NT2/D1 (cell line): ENCODE measurements around the gene UBTD2.

Source experiments
- DNase-seq: peaks from one replicate; pipeline ENCODE4 v3.0.0-alpha.2; 2011; ENCODE audit warnings: low read depth, low spot score
- H3K27me3 ChIP-seq: 2 replicates; pipeline ENCODE4 v1.6.0; 2011; ENCODE audit warnings: mild to moderate bottlenecking; ENCODE audit not compliant: insufficient read length, insufficient read depth
- H3K36me3 ChIP-seq: 2 replicates; pipeline ENCODE4 v1.6.1; 2011; ENCODE audit warnings: mild to moderate bottlenecking, low read length, mixed read lengths; ENCODE audit not compliant: insufficient read depth, insufficient read length
- H3K4me1 ChIP-seq: 2 replicates; pipeline ENCODE4 v1.5.1; 2011; ENCODE audit not compliant: insufficient read depth, insufficient read length
- H3K4me3 ChIP-seq: 2 replicates; pipeline ENCODE4 v1.5.1; 2011; ENCODE audit warnings: low read depth; ENCODE audit not compliant: insufficient read length
- H3K9ac ChIP-seq: 2 replicates; pipeline ENCODE4 v1.6.0; 2011; ENCODE audit warnings: low read depth; ENCODE audit not compliant: insufficient read length
- H3K9me3 ChIP-seq: 2 replicates; pipeline ENCODE4 v1.5.1; 2011; ENCODE audit warnings: mild to moderate bottlenecking, low read length; ENCODE audit not compliant: insufficient read depth
- SUZ12 ChIP-seq: IDR thresholded peaks from 2 replicates; pipeline ENCODE4 v1.6.1; 2011; ENCODE audit not compliant: insufficient read length, insufficient read depth; ENCODE audit errors: extremely low read depth
- YY1 ChIP-seq: IDR thresholded peaks from 2 replicates; pipeline ENCODE4 v1.6.1; 2011; ENCODE audit not compliant: insufficient read length, insufficient read depth
- ZNF274 ChIP-seq: IDR thresholded peaks from 2 replicates; pipeline ENCODE4 v1.6.1; 2011; ENCODE audit warnings: mild to moderate bottlenecking, low read depth, low read length

UBTD2 gene

DNA sequence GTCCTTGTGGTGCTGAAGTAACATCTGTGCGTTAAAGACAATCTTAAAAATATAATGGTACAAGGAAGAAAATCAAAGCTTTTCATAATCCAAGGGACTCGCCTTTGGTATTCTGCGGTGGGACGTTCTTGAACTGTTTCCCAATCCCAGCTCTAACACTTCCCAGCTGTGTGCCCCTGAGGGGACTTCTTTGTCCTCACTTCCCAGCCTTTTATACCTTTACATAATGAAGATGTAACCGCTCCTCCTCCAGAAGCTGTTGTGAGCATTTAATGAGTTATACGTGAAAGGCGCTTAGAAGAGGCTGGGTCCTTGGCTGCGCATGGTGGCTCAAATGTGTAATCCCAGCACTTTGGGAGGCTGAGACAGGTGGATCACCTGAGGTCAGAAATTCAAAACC is 112.4 kb downstream of the UBTD2 start:
- TF ChIP-seq ZNF274 (no peak), YY1 (no peak), SUZ12 (no peak)
- Histone ChIP-seq H3K9me3 (no peaks in the 10 kb centered on the region), H3K4me1 (peaks cover 13% of the 10 kb centered on the region), H3K9ac (no peak overlapping the region), H3K4me3 (no peak overlapping the region), H3K27me3 (no peaks in the 10 kb centered on the region), H3K36me3 (peaks cover 6% of the 10 kb centered on the region)
- no peak for DNase-seq

DNA sequence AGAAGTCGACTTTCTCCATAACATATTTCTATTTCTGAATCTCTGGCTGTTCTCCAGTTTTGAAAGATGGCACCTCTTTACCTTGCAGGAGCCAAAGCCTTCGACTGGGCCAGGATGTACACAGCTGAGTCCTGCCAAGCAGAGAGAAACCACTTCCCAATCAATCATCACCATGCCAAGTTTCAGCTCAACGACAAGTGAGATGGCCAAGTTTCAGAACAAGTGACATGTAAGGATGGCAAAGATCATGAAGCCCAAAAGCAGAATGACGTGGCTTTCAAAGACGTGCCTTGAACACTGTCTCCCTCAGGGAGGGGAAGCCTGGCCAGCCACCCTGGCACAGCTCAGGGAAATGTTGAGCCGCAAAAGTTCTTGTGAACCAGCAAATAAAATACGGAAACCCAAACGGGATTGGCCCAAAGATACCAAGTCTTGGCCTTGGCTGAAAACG is 113.3 kb downstream of the UBTD2 start:
- H3K27me3 ChIP-seq, result no peaks in the 10 kb centered on the region
- DNase-seq, result no peak
- H3K9me3 ChIP-seq, result no peaks in the 10 kb centered on the region
- H3K4me3 ChIP-seq, result no peak overlapping the region
- TF ChIP-seq YY1, result no peak
- no peak for TF ChIP-seq ZNF274
- TF ChIP-seq SUZ12, result no peak
- no peak overlapping the region for H3K9ac ChIP-seq
- H3K36me3 ChIP-seq, result peaks cover 11% of the 10 kb centered on the region
- peaks cover 13% of the 10 kb centered on the region for H3K4me1 ChIP-seq

DNA sequence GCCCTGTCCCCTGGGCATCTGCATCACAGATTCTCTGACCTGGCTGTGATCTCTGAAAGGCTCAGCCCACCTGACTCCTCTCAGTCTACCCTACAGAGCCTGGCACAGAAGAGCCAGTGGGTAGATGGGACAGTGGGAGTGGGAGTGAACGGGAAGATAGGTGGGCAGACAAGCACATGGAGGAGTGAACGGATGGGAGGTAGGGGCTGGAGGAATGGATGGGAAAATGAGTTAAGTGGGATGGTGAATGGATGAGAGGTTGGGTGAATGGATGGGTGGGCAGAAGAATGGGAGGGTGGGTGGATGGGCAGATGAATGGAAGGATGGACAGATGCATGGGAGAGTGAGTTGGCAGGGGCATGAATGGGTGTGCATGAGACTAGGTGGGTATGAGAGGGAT is 114.3 kb downstream of the UBTD2 start:
- H3K9ac ChIP-seq, result no peak overlapping the region
- no peak for DNase-seq
- H3K27me3 ChIP-seq, result no peaks in the 10 kb centered on the region
- H3K4me1 ChIP-seq, result peaks cover 15% of the 10 kb centered on the region
- H3K9me3 ChIP-seq, result no peaks in the 10 kb centered on the region
- TF ChIP-seq SUZ12, result no peak
- TF ChIP-seq ZNF274, result no peak
- no peak for TF ChIP-seq YY1
- no peak overlapping the region for H3K4me3 ChIP-seq
- peaks cover 11% of the 10 kb centered on the region for H3K36me3 ChIP-seq

DNA sequence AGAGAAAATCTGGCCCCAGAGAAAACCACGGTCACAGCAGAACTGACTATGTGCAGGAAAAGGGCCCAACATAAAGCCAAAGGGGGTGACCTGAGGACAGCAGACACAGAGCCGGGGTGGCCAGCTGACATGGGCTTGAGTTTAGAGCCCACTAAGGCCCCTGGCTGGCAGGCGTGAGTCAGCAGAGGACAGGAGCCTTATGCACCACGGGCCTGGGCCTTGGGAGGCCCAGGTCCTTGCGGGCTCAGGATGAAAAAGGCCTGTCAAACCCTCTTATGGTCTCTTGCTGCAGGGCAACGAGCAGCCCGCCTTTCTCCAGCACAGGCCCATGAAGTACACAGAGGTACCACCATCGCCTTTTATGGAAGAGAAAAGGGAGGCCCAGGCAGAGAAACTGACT is 115.3 kb downstream of the UBTD2 start:
- Histone ChIP-seq H3K9me3 (no peaks in the 10 kb centered on the region), H3K4me1 (peaks cover 17% of the 10 kb centered on the region), H3K9ac (no peak overlapping the region), H3K4me3 (no peak overlapping the region), H3K36me3 (peaks cover 11% of the 10 kb centered on the region), H3K27me3 (no peaks in the 10 kb centered on the region)
- DNase-seq, result no peak
- TF ChIP-seq ZNF274, result no peak
- TF ChIP-seq YY1, result no peak
- TF ChIP-seq SUZ12, result no peak

DNA sequence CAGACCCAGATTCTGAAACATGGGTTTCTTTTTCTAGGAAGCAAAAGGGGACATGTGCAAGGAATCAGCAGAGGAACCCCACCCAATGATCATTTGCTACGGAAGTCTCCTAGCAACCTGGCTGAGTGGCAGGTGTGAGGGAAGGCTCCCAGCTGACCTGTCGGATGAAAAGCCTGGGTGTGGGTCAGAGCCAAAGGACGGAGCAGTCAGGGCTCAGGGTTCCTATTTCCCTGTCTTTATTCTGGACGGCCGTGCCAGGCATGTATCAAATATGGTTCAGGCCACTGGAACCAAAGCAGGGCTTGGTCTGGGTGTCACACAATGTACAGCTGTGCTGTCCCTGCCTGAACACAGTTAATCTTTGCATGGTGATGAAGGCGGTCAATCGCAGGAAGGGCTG is 115.7 kb downstream of the UBTD2 start:
- H3K4me1 ChIP-seq, result peaks cover 16% of the 10 kb centered on the region
- H3K9me3 ChIP-seq, result no peaks in the 10 kb centered on the region
- no peak for DNase-seq
- no peak for TF ChIP-seq ZNF274
- TF ChIP-seq SUZ12, result no peak
- no peak for TF ChIP-seq YY1
- H3K4me3 ChIP-seq, result no peak overlapping the region
- no peak overlapping the region for H3K9ac ChIP-seq
- peaks cover 11% of the 10 kb centered on the region for H3K36me3 ChIP-seq
- no peaks in the 10 kb centered on the region for H3K27me3 ChIP-seq

DNA sequence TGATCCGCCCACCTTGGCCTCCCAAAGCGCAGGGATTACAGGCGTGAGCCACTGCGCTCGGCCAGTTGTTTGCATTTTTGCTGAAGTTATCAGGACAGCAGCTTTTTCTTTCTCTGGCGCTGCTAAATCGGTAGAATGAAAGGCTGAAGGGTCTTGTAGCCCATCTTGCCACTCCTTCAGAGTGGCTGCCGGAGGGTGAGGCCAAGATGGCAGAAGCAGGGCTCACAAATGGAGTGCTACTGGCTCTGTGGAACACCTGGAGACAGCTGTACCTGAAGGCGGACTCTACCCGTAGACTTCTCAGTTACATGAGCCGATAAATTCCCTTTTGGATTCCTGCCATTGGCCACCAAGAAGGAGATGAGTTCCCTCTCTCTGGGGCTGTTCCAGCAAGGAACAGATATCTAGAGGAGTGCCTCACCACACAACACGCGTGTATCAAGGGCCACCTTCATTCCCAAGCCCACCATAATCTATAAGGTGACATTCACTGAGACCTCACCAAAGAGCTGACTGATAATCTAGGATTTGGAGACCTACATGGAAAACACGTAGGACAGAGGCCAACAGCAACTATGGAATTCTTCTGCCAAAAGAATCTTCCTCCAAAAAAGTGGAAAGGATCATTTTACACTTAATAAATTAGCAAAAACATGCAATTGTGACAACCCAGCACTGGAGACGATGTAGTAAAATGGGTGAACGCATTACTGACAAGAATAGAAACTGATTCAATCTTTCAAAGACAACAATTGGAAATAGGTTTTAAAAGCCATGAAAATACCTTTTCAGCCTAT is 117.3 kb downstream of the UBTD2 start:
- no peak for DNase-seq
- TF ChIP-seq YY1 (no peak), ZNF274 (no peak), SUZ12 (no peak)
- Histone ChIP-seq H3K9ac (no peak overlapping the region), H3K4me3 (no peak overlapping the region), H3K4me1 (peaks cover 18% of the 10 kb centered on the region), H3K36me3 (peaks cover 11% of the 10 kb centered on the region), H3K27me3 (no peaks in the 10 kb centered on the region), H3K9me3 (no peaks in the 10 kb centered on the region)

DNA sequence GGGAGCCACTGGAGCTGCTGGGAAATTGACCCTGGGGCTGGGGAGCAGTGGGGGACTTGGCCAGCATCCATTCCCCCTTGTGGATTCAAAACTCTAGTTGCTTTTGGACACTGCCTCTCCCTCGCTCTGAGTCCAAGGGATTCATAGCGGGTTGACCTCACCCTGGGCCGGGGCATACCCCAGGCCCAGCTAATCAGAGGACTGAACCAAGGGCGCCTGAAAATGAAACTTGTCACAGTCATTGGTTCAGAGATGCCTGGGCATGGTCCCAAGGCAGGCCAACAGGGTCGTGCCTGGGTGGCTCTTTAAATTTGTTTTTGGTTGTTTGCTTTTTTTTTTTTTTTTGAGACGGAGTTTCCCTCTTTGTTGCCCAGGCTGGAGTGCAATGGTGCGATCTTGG is 118.1 kb downstream of the UBTD2 start:
- DNase-seq, result no peak
- Histone ChIP-seq H3K27me3 (no peaks in the 10 kb centered on the region), H3K4me1 (peaks cover 18% of the 10 kb centered on the region), H3K9ac (no peak overlapping the region), H3K36me3 (peaks cover 8% of the 10 kb centered on the region), H3K4me3 (no peak overlapping the region), H3K9me3 (no peaks in the 10 kb centered on the region)
- TF ChIP-seq SUZ12 (no peak), YY1 (no peak), ZNF274 (no peak)
